A549 (cell line): Measurements from ENCODE around the gene EVC2. TPM values are rescaled to one million over a fixed set of nuclear protein-coding genes. Genes with fewer than 3 reads are reported as not detected.

Source experiments
- ATAC-seq, 2 experiments: fragments of 200-7000 bp in 1 of 2; fragments of >200 bp in 1 of 2; cut with Nextera tagmentation in 1 of 2; cut with Tn5 transposase in 1 of 2; 3 replicates each; pipeline versions ENCODE4 v1.8.0 to v1.9.1; 2018 to 2020; ENCODE audit warnings: mild to moderate bottlenecking in 1 of 2, moderate library complexity in 1 of 2
- CTCF ChIA-PET: fragments of 300-600 bp; sonication (Branson Sonifier 250); formaldehyde crosslinking; extraction: SDS; loops from one replicate; lab custom pipeline; 2021; ENCODE audit warnings: antibody characterized with exemption, inconsistent platforms; lab: Yijun Ruan, JAX
- POLR2A ChIA-PET: fragments of 350-600 bp; formaldehyde crosslinking; extraction: SDS; loops from one replicate; lab custom pipeline; 2021; ENCODE audit warnings: antibody characterized with exemption, inconsistent platforms; lab: Yijun Ruan, JAX
- DNase-seq, 2 experiments: peaks; one replicate each; pipeline versions ENCODE4 v3.0.0 to v3.0.0-alpha.2; 2011 to 2016; ENCODE audit warnings: low read depth in 1 of 2, low spot score in 1 of 2
- FAIRE-seq: peaks from 2 replicates; lab custom pipeline; 2011; peaks lifted over from hg19 to GRCh38; lab: Jason Lieb, UNC
- H3K27ac ChIP-seq, 2 experiments: fragments of >200 bp; sonication (Bioruptor Twin); formaldehyde crosslinking; 3 replicates each; pipeline ENCODE4 v1.5.1; 2016 to 2017
- H3K4me1 ChIP-seq: fragments of >200 bp; sonication (Bioruptor Twin); formaldehyde crosslinking; 3 replicates; pipeline ENCODE4 v1.6.1; 2016
- H3K4me2 ChIP-seq: fragments of >200 bp; sonication (Bioruptor Twin); formaldehyde crosslinking; 3 replicates; pipeline ENCODE4 v1.6.1; 2016
- H3K4me3 ChIP-seq: fragments of >200 bp; sonication (Bioruptor Twin); formaldehyde crosslinking; 3 replicates; pipeline ENCODE4 v1.5.1; 2016
- H3K9me3 ChIP-seq: fragments of >200 bp; sonication (Bioruptor Twin); formaldehyde crosslinking; 3 replicates; pipeline ENCODE4 v1.6.1; 2016
- ATOH8 ChIP-seq: fragments of 250-450 bp; sonication (Bioruptor Pico); IDR thresholded peaks from 2 replicates; pipeline ENCODE4 v1.5.0; 2020; ENCODE audit warnings: low read depth, mild to moderate bottlenecking, moderate library complexity
- BHLHE40 ChIP-seq: IDR thresholded peaks from 2 replicates; pipeline ENCODE4 v1.6.1; 2012; ENCODE audit warnings: low read depth, low read length, inconsistent platforms
- CEBPB ChIP-seq, 2 experiments: fragments of >200 bp in 1 of 2; sonication (Bioruptor Twin) in 1 of 2; formaldehyde crosslinking in 1 of 2; IDR thresholded peaks; 2 replicates each; pipeline ENCODE4 v1.6.1; 2012 to 2016
- CHD4 ChIP-seq: fragments of 200-600 bp; sonication (generic); IDR thresholded peaks from 2 replicates; pipeline ENCODE4 v1.6.1; 2016; ENCODE audit warnings: antibody characterized with exemption, mild to moderate bottlenecking, borderline replicate concordance
- EHMT2 ChIP-seq: fragments of 200-600 bp; sonication (generic); IDR thresholded peaks from 2 replicates; pipeline ENCODE4 v1.6.1; 2016; ENCODE audit warnings: antibody characterized with exemption, low read depth, mild to moderate bottlenecking, moderate library complexity
- FOSB ChIP-seq: fragments of 250-450 bp; sonication (Bioruptor Pico); IDR thresholded peaks from 2 replicates; pipeline ENCODE4 v1.5.0; 2020; ENCODE audit warnings: mild to moderate bottlenecking, moderate library complexity
- HEYL ChIP-seq: fragments of 250-450 bp; sonication (Bioruptor Pico); IDR thresholded peaks from 2 replicates; pipeline ENCODE4 v1.8.0; 2021; ENCODE audit warnings: mild to moderate bottlenecking, moderate library complexity
- HOXB13 ChIP-seq: fragments of 250-450 bp; sonication (Bioruptor Pico); IDR thresholded peaks from 2 replicates; pipeline ENCODE4 v1.5.0; 2020; ENCODE audit warnings: low read depth, mild to moderate bottlenecking, moderate library complexity
- JUN ChIP-seq, 2 experiments: fragments of >200 bp; sonication (Bioruptor Twin); formaldehyde crosslinking; IDR thresholded peaks; 2 replicates in 1 of 2; 3 replicates in 1 of 2; pipeline ENCODE4 v1.6.1; 2016 to 2017
- MAZ ChIP-seq: fragments of 150-350 bp; IDR thresholded peaks from 2 replicates; pipeline ENCODE4 v1.6.1; 2014; ENCODE audit warnings: antibody characterized with exemption, low read depth, low read length, borderline replicate concordance
- MYC ChIP-seq: IDR thresholded peaks from 2 replicates; pipeline ENCODE4 v1.6.1; 2012; ENCODE audit warnings: mild to moderate bottlenecking, inconsistent platforms, low read length, improper control_type of control experiment, borderline replicate concordance
- NPAS2 ChIP-seq: fragments of 250-450 bp; sonication (Bioruptor Pico); IDR thresholded peaks from 2 replicates; pipeline ENCODE4 v1.8.0; 2022; ENCODE audit warnings: mild to moderate bottlenecking, moderate library complexity, borderline replicate concordance
- NR3C1 ChIP-seq: fragments of >200 bp; sonication (Bioruptor Twin); formaldehyde crosslinking; IDR thresholded peaks from 3 replicates; pipeline ENCODE4 v1.6.1; 2017
- POLR2AphosphoS2 ChIP-seq: conservative IDR thresholded peaks from 2 replicates; pipeline ENCODE4 v1.6.1; 2012; ENCODE audit warnings: low read length, improper control_type of control experiment, inconsistent platforms
- RARB ChIP-seq: fragments of 250-450 bp; sonication (Bioruptor Pico); IDR thresholded peaks from 2 replicates; pipeline ENCODE4 v1.8.0; 2021; ENCODE audit warnings: mild to moderate bottlenecking, moderate library complexity
- RFX5 ChIP-seq: fragments of 450-650 bp; IDR thresholded peaks from 2 replicates; pipeline ENCODE4 v1.7.1; 2014; ENCODE audit warnings: antibody characterized with exemption, mild to moderate bottlenecking, moderate library complexity
- SMC3 ChIP-seq: fragments of >200 bp; sonication (Bioruptor Twin); formaldehyde crosslinking; IDR thresholded peaks from 3 replicates; pipeline ENCODE4 v1.6.1; 2018; ENCODE audit warnings: inconsistent platforms
- TFCP2L1 ChIP-seq: fragments of 250-450 bp; sonication (Bioruptor Pico); IDR thresholded peaks from 2 replicates; pipeline ENCODE4 v1.5.0; 2021; ENCODE audit warnings: mild to moderate bottlenecking
- USF2 ChIP-seq: fragments of 450-650 bp; IDR thresholded peaks from 2 replicates; pipeline ENCODE4 v1.6.1; 2014; ENCODE audit warnings: antibody characterized with exemption
- ZFP36 ChIP-seq: fragments of 450-650 bp; IDR thresholded peaks from 2 replicates; pipeline ENCODE4 v1.6.1; 2014; ENCODE audit warnings: borderline replicate concordance; ENCODE audit not compliant: partially characterized antibody
- ZNF302 ChIP-seq: fragments of 250-450 bp; sonication (Bioruptor Pico); IDR thresholded peaks from 2 replicates; pipeline ENCODE4 v1.9.0; 2021; ENCODE audit warnings: inconsistent platforms, mild to moderate bottlenecking, moderate library complexity
- ZSCAN20 ChIP-seq: fragments of 250-450 bp; sonication (Bioruptor Pico); IDR thresholded peaks from 2 replicates; pipeline ENCODE4 v1.8.0; 2022; ENCODE audit warnings: mild to moderate bottlenecking, moderate library complexity
- WGBS: methylation state at CpG from one replicate; pipeline ENCODE4 v1.1.6; 2017; ENCODE audit errors: missing lambda C conversion rate; 5-methylcytosine and 5-hydroxymethylcytosine counted together
- polyA plus RNA-seq, 4 experiments: library from polyadenylated mRNA; depleted of rRNA in 3 of 4; stranded (reverse); fragments of >200 nt; fragmentation: RNase III in 1 of 4; extraction: RNeasy Plus Mini Kit Qiagen cat#74134 plus additional on column Dnase treatment in 1 of 4; gene quantifications; 2 replicates in 3 of 4; 3 replicates in 1 of 4; pipeline ENCODE4 v1.2.3, GENCODE V29; 2011 to 2017
- TF ChIP-seq, protein P1 (sequence below): fragments of 250-450 bp; sonication (Bioruptor Pico); IDR thresholded peaks from 2 replicates; pipeline ENCODE4 v1.5.0; 2021; ENCODE audit warnings: mild to moderate bottlenecking, moderate library complexity, borderline replicate concordance
- TF ChIP-seq, protein P2 (sequence below): IDR thresholded peaks from 2 replicates; pipeline ENCODE4 v1.6.1; 2012; ENCODE audit warnings: low read depth, borderline replicate concordance
- TF ChIP-seq, protein P3 (sequence below): IDR thresholded peaks from 2 replicates; pipeline ENCODE4 v1.6.1; 2012
- TF ChIP-seq, protein P4 (sequence below): IDR thresholded peaks from 2 replicates; pipeline ENCODE4 v1.6.1; 2012

EVC2 gene
- polyA plus RNA-seq, 2 of the 4 experiments (the other 2 are of a cell fraction): 0.96 to 1.5 TPM

GRCh38 chr4:5704276-5704675 is 4.1 kb downstream of the EVC2 start:
- DNase-seq (no peak), FAIRE-seq (no peak), ATAC-seq (no peak)
- H3K27ac ChIP-seq: no peak overlapping the region
- 72% methylated on average over 6 of the region's 6 CpGs for WGBS
- no peak overlapping the region for H3K4me3 ChIP-seq
- H3K4me2 ChIP-seq: no peak overlapping the region
- TF ChIP-seq ZSCAN20 (CRISPR knock-in tag) (no peak), HEYL (CRISPR knock-in tag) (no peak)
- POLR2A ChIA-PET: no interaction called here
- peaks cover 14% of the 10 kb centered on the region; the same call in 1 of the 3 replicates for H3K4me1 ChIP-seq
- no peaks in the 10 kb centered on the region for H3K9me3 ChIP-seq
- CTCF ChIA-PET: no interaction called here

- H3K4me3 ChIP-seq: no peak overlapping the region
- POLR2A ChIA-PET: no interaction called here
- TF ChIP-seq FOSB (CRISPR knock-in tag) (no peak), RARB (CRISPR knock-in tag) (no peak), BHLHE40 (no peak), EHMT2 (no peak), HOXB13 (CRISPR knock-in tag) (no peak), POLR2AphosphoS2 (no peak), NR3C1 (no peak), MAZ (no peak), MYC (no peak), CEBPB (IDR thresholded peaks at IDR 0.05) (no peak), CHD4 (no peak), SMC3 (no peak), NPAS2 (CRISPR knock-in tag) (no peak), HEYL (CRISPR knock-in tag) (no peak), ATOH8 (no peak), RFX5 (no peak)
- TF ChIP-seq, protein P1, sequence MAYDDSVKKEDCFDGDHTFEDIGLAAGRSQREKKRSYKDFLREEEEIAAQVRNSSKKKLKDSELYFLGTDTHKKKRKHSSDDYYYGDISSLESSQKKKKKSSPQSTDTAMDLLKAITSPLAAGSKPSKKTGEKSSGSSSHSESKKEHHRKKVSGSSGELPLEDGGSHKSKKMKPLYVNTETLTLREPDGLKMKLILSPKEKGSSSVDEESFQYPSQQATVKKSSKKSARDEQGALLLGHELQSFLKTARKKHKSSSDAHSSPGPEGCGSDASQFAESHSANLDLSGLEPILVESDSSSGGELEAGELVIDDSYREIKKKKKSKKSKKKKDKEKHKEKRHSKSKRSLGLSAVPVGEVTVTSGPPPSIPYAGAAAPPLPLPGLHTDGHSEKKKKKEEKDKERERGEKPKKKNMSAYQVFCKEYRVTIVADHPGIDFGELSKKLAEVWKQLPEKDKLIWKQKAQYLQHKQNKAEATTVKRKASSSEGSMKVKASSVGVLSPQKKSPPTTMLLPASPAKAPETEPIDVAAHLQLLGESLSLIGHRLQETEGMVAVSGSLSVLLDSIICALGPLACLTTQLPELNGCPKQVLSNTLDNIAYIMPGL (CRISPR knock-in tag): no peak
- TF ChIP-seq, protein P2, sequence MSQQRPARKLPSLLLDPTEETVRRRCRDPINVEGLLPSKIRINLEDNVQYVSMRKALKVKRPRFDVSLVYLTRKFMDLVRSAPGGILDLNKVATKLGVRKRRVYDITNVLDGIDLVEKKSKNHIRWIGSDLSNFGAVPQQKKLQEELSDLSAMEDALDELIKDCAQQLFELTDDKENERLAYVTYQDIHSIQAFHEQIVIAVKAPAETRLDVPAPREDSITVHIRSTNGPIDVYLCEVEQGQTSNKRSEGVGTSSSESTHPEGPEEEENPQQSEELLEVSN: no peak
- TF ChIP-seq, protein P3, sequence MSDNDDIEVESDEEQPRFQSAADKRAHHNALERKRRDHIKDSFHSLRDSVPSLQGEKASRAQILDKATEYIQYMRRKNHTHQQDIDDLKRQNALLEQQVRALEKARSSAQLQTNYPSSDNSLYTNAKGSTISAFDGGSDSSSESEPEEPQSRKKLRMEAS: no peak
- WGBS: 77% methylated on average over 5 of the region's 5 CpGs
- H3K4me2 ChIP-seq: no peak overlapping the region
- H3K4me1 ChIP-seq: peaks cover 11% of the 10 kb centered on the region; the same call in 1 of the 3 replicates
- no peaks in the 10 kb centered on the region for H3K9me3 ChIP-seq
- FAIRE-seq (no peak), ATAC-seq (no peak), DNase-seq (no peak)
- CTCF ChIA-PET: no interaction called here
- no peak overlapping the region for H3K27ac ChIP-seq
These were observed 4.5 kb downstream of the EVC2 start for GRCh38 chr4:5703831-5704230.

- 96% methylated on average over 8 of the region's 8 CpGs for WGBS
- Histone ChIP-seq H3K4me2 (no peak overlapping the region), H3K4me3 (no peak overlapping the region), H3K27ac (no peak overlapping the region), H3K9me3 (no peaks in the 10 kb centered on the region)
- ATAC-seq: no peak
- CTCF ChIA-PET: no interaction called here
- DNase-seq: no peak
- TF ChIP-seq HOXB13 (CRISPR knock-in tag) (no peak), TFCP2L1 (no peak), ZFP36 (no peak), POLR2AphosphoS2 (no peak), ZNF302 (CRISPR knock-in tag) (no peak), USF2 (no peak), MAZ (no peak), JUN (IDR thresholded peaks at IDR 0.05) (no peak)
- TF ChIP-seq, protein P4, sequence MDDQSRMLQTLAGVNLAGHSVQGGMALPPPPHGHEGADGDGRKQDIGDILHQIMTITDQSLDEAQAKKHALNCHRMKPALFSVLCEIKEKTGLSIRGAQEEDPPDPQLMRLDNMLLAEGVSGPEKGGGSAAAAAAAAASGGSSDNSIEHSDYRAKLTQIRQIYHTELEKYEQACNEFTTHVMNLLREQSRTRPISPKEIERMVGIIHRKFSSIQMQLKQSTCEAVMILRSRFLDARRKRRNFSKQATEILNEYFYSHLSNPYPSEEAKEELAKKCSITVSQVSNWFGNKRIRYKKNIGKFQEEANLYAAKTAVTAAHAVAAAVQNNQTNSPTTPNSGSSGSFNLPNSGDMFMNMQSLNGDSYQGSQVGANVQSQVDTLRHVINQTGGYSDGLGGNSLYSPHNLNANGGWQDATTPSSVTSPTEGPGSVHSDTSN: no peak
- TF ChIP-seq, all 56 proteins: peak for 0
- POLR2A ChIA-PET: no interaction called here
- FAIRE-seq: no peak
- H3K4me1 ChIP-seq: no peaks in the 10 kb centered on the region; the same call in 2 of the 3 replicates
These were observed 6.4 kb downstream of the EVC2 start for GRCh38 chr4:5701971-5702370.
